ENCODE data around the gene PXN.
A peak's percentile ranks its signal among the peaks of the same experiment; 100 is the strongest.
"Not testable (repeated sequence)": the region's sequence is repeated elsewhere in the genome, so short reads cannot be mapped to it uniquely, and the experiment has no call there.

The PXN gene

DNA sequence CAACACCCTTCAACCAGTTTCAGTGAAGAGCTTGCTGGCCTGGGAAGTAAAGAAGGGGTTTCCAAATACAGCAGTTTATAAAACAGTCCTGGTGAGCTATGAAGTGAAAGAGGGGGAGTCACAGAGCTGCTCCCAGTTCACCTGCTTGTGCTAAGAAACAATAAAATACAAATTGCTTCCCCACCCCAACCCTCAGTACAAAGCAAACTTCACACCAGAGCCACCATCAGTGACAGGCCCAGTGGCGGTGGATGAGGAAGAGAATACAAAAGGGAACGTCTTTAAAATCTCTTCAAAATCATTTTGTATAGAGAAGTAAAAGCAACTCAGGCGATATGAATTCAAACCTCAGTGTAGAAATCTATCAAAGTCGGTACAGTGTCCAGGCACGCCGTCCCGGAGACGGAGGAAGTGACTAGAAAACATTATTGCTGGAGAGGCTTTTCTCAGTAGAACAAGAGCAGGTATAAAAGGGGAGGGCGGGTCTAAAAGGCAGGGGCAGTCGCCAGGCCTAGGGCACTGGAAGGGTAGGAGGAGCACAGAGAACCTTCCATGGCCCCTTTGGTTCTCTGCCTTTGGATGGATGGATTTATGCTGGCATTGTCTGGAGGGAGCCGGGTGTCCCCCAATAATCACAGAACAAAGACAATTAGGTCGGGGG lies 54.2 kb downstream of the PXN start:
- FAIRE-seq, result no peak
- DNase-seq (ENCODE audit: insufficient read length), result no peak
- no peak for TF ChIP-seq TAF1 (IDR thresholded peaks at IDR 0.05; ENCODE audit: borderline replicate concordance, low read depth, low read length)
- no peak for TF ChIP-seq POLR2A (IDR thresholded peaks at IDR 0.05; ENCODE audit: low read depth, low read length)
- TF ChIP-seq POLR2AphosphoS5 (IDR thresholded peaks at IDR 0.05; ENCODE audit: low read depth, low read length), result no peak

DNA sequence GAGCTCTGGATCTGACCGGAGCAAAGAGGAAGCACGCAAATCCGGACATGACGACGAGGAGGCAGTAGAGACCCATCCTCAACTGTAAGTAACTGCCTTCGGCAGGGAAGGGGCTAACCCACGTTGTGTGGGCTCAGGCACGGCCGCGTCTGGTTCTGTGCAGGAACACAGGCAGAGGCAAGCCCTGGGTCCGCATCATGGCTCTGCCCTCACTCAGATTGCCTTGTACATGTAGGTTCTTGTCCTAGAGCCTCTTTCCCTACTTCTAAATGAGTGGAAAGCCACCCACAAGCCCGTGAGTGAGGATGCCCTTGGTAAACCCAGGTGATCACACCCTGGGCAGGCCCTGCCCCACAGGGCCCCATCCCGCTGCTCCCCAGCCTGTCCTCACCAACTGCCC lies 55.7 kb downstream of the PXN start:
- TF ChIP-seq POLR2AphosphoS5 (IDR thresholded peaks at IDR 0.05; ENCODE audit: low read depth, low read length) (no peak), POLR2A (IDR thresholded peaks at IDR 0.05; ENCODE audit: low read depth, low read length) (no peak), TAF1 (IDR thresholded peaks at IDR 0.05; ENCODE audit: borderline replicate concordance, low read depth, low read length) (no peak)
- no peak for DNase-seq (ENCODE audit: insufficient read length)
- no peak for FAIRE-seq

DNA sequence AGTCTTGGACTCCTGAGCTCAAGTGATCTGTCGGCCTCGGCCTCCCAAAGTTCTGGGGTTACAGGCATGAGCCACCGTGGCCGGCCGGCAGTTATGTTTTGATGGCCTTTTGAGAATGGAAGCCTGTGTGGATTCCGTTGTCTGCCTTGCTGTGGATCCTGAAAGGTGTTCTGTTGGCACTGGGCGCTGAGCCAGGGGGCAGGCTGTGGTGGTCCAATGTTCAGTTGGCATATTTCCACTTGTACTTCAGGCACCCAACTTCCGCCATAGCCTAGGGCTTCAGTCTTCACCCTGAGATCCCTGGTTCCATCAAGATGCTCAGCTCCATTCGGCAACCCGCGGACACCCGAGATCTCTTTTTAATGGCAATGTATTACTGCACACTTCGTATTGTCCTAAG lies 58.3 kb downstream of the PXN start:
- TF ChIP-seq TAF1 (IDR thresholded peaks at IDR 0.05; ENCODE audit: borderline replicate concordance, low read depth, low read length) (no peak), POLR2AphosphoS5 (IDR thresholded peaks at IDR 0.05; ENCODE audit: low read depth, low read length) (no peak), POLR2A (IDR thresholded peaks at IDR 0.05; ENCODE audit: low read depth, low read length) (no peak)
- FAIRE-seq, result no peak
- DNase-seq (ENCODE audit: insufficient read length), result no peak

DNA sequence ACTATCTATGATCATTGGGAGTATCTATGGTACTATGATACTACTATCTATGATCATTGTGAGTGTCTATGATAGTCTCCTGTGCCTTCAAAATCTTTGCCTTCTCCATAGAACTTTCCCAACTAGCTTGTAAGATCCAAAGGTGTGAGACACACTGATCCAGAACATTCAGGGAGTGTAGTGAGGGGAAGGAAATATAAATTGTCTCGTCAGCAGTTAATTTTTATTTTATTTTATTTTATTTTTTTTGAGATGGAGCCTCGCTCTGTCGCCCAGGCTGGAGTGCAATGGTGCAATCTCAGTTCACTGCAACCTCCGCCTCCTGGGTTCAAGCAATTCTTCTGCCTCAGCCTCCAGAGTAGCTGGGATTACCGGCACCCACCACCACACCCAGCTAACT lies 58.7 kb downstream of the PXN start:
- not testable (repeated sequence) for FAIRE-seq; DNase-seq (ENCODE audit: insufficient read length)

DNA sequence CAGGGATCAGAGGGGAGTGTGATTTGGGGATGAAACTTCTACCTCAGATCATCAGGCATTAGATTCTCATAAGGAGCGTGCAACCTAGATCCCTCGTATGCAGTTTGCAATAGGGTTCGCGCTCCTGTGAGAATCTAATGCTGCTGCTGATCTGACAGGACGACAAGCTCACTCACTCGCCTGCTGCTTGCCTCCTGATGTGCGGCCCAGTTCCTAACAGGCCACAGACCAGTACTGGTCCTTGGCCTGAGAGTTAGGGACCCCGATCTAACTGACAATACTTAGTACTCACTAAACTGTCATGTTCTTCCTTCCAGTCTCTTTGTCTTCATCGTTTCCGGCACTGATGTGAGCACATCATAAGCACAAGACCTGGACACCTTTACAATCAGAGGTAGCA lies 59.3 kb downstream of the PXN start:
- TF ChIP-seq POLR2A (IDR thresholded peaks at IDR 0.05; ENCODE audit: low read depth, low read length) (no peak), POLR2AphosphoS5 (IDR thresholded peaks at IDR 0.05; ENCODE audit: low read depth, low read length) (no peak), TAF1 (IDR thresholded peaks at IDR 0.05; ENCODE audit: borderline replicate concordance, low read depth, low read length) (no peak)
- FAIRE-seq (no peak), DNase-seq (ENCODE audit: insufficient read length) (no peak)

DNA sequence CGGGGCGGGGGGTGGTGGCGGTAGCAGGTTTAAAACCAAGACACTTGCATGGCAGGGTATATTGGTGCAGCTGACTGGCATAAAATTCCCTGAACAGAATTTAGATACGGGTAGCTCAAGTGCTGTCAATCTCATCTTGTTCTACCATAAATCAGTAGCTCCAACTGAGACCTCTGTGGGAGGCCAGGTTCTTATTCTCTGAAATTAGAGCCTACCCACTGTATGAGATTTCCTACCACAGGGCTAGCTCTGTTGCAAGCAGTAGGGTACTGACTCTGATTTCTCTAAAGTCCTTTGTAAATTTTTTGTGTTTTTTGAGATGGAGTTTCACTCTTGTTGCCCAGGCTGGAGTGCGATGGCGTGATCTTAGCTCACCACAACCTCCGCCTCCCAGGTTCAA lies 61.4 kb downstream of the PXN start:
- TF ChIP-seq POLR2A (IDR thresholded peaks at IDR 0.05; ENCODE audit: low read depth, low read length) (no peak), POLR2AphosphoS5 (IDR thresholded peaks at IDR 0.05; ENCODE audit: low read depth, low read length) (no peak), TAF1 (IDR thresholded peaks at IDR 0.05; ENCODE audit: borderline replicate concordance, low read depth, low read length) (no peak)
- FAIRE-seq (no peak), DNase-seq (ENCODE audit: insufficient read length) (no peak)

DNA sequence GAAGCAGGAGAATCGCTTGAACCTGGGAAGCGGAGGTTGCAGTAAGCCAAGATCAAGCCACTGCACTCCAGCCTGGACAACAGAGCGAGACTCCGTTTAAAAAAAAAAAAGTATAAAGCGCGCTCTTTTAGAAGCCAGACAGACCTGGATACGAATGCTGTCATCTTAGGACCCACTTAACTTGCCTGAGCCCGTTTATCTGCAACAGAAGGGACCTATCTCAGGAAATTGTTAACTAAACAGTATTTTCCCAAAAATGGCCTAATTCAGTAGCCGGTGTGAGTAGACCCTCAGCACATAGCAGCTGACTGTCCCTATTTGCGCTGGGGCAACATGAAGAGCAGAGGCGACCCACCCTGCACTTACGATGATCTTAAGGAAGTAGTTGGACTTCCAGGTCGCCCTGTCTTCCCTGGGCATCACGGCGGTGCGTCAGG lies 65.1 kb downstream of the PXN start:
- no peak for TF ChIP-seq POLR2AphosphoS5 (IDR thresholded peaks at IDR 0.05; ENCODE audit: low read depth, low read length)
- TF ChIP-seq POLR2A (IDR thresholded peaks at IDR 0.05; ENCODE audit: low read depth, low read length), result no peak
- no peak for TF ChIP-seq TAF1 (IDR thresholded peaks at IDR 0.05; ENCODE audit: borderline replicate concordance, low read depth, low read length)
- no peak for FAIRE-seq
- DNase-seq (ENCODE audit: insufficient read length), result no peak

DNA sequence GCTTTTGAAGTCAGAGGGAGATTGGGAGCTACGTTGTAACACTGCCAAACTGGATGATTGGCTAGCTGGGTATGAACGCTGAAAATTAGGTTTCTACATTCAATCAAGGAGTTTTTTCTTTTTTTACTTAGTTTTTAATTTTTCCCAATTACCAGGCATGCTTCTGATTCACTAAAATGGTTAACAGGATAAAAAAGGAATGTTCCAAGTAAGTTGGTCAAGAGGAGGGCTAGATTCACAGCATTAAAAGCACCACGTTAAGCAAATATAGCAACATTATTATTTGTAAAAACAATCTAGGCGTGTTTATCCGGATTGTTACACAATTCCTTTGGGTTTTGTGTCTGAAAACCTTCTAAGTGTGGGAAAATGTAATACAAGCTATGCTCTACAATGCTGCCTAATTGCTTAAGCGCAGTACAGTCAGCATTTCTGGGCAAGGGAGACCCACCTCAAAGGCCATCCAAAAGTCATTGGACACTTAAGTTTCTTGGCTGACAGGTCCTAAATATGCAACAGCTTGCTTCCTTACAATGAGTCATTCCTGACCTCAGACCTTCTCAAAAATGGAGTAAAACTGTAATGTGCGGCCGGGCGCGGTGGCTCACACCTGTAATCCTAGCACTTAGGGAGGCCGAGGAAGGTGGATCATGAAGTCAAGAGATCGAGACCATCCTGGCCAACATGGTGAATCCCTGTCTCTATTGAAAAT lies 65.8 kb downstream of the PXN start:
- FAIRE-seq (no peak), DNase-seq (ENCODE audit: insufficient read length) (no peak)
- TF ChIP-seq POLR2A (IDR thresholded peaks at IDR 0.05; ENCODE audit: low read depth, low read length) (no peak), POLR2AphosphoS5 (IDR thresholded peaks at IDR 0.05; ENCODE audit: low read depth, low read length) (no peak), TAF1 (IDR thresholded peaks at IDR 0.05; ENCODE audit: borderline replicate concordance, low read depth, low read length) (no peak)

DNA sequence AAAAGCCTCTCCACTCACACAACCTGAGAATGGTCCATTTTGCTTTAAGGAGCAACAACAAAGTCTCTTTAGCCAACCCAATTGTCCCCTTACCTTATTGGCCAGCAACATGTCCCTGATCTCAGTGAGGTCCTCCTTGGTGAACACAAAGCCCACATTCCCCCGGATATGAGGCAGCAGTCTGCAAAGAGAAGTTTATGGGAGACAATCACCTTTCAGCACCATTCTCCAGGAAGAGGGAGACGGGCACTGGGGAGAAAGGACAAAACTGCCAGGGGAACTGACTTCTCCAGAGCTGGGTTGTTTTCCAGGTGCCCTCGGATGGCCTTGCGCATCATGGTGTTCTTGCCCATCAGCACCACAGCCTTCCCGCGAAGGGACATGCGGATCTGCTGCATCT lies 66.5 kb downstream of the PXN start:
- TF ChIP-seq POLR2AphosphoS5 (IDR thresholded peaks at IDR 0.05; ENCODE audit: low read depth, low read length) (peak; percentile 56), TAF1 (IDR thresholded peaks at IDR 0.05; ENCODE audit: borderline replicate concordance, low read depth, low read length) (no peak), POLR2A (IDR thresholded peaks at IDR 0.05; ENCODE audit: low read depth, low read length) (no peak; the same call in 1 of the 2 replicates)
- FAIRE-seq, result no peak
- DNase-seq (ENCODE audit: insufficient read length), result no peak

DNA sequence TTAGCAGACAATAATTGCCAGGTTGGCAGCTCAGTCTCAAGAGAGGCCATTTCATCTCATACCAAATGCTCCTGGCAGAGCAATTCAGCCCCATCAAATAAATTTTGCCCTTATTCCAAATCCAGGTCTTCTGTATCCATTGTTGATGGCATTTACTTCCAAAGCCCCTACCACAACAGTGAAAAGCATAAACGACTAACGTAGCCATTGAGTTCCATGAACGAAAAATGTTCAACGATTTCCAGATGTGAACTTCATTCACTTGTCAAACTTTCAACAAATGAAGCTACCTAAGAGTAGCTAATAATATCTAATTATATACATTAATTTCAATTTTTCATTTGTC lies 68.0 kb downstream of the PXN start:
- no peak for TF ChIP-seq POLR2AphosphoS5 (IDR thresholded peaks at IDR 0.05; ENCODE audit: low read depth, low read length)
- peak; percentile 5; the same call in 1 of the 2 replicates for TF ChIP-seq POLR2A (IDR thresholded peaks at IDR 0.05; ENCODE audit: low read depth, low read length)
- TF ChIP-seq TAF1 (IDR thresholded peaks at IDR 0.05; ENCODE audit: borderline replicate concordance, low read depth, low read length), result no peak
- DNase-seq (ENCODE audit: insufficient read length) (no peak), FAIRE-seq (no peak)

DNA sequence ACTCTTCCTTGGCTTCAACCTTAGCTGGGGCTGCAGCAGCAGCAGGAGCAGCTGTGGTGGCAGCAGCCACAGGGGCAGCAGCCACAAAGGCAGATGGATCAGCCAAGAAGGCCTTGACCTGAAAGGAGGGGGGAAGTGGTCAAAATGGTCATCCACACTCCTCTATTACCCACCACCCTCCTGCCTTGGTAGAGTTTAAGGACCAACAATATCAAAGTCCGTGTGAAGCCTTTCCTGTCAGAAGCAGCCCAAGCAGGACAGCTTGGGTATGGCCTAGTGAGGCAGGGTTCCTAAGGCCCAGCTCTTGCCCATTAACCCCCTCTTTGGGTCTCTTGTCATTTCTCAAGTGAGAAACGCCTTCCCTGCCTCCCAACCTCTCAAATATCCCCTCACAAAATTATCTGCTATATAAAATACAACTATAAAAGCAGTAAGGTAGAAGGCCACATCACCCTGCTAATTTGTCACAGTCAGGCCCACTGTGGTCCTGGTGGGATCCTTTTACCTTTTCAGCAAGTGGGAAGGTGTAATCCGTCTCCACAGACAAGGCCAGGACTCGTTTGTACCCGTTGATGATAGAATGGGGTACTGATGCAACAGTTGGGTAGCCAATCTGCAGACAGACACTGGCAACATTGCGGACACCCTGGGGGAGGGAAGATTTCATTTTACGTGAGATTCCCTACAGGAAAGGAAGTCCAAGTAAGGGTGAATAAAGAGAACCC lies 68.6 kb downstream of the PXN start:
- DNase-seq (ENCODE audit: insufficient read length); FAIRE-seq: not testable (repeated sequence)
- TF ChIP-seq POLR2AphosphoS5 (IDR thresholded peaks at IDR 0.05; ENCODE audit: low read depth, low read length), result peak; percentile 34
- peak; percentile 30; the same call in 1 of the 2 replicates for TF ChIP-seq POLR2A (IDR thresholded peaks at IDR 0.05; ENCODE audit: low read depth, low read length)

DNA sequence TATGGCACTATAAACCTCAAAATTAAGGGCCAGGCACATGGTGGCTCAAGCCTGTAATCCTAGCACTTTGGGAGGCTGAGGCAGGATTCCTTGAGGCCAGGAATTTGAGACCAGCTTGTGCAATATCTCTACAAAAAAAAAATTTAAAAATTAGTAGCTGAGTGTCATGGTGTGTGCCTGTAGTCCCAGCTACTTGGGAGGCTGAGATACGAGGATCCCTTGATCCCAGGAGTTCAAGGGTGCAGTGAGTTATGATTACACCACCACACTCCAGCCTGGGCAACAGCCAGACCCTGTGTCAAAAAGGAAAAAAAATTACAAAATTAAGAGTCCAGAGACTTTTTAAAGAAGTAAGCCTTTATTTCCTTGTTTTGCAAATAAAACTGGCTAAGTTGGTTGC lies 69.2 kb downstream of the PXN start:
- no peak for FAIRE-seq
- TF ChIP-seq POLR2A (IDR thresholded peaks at IDR 0.05; ENCODE audit: low read depth, low read length) (no peak), TAF1 (IDR thresholded peaks at IDR 0.05; ENCODE audit: borderline replicate concordance, low read depth, low read length) (no peak), POLR2AphosphoS5 (IDR thresholded peaks at IDR 0.05; ENCODE audit: low read depth, low read length) (no peak; the same call in 1 of the 2 replicates)
- no peak for DNase-seq (ENCODE audit: insufficient read length)
